Stimulated activated naive B cell treated with anti-CD40 and anti-IgM and Interleukin-4, amounts not matched to agents 10 μg/mL and 1 μg/mL and 100 μg/mL, for 72 hours (primary cell): ENCODE data around the gene AATK.

Source experiments
- ATAC-seq, 2 donors: fragments of 150-1000 bp; cut with Tn5 transposase; replicated peaks; 2 replicates each; pipeline ENCODE4 v1.10.0; 2021; ENCODE audit warnings: moderate library complexity in 1 of 2
- DNase-seq: peaks from one replicate; pipeline ENCODE4 v3.0.0; 2021
- H3K27ac Mint-ChIP-seq: one replicate; pipeline ENCODE4 v1.8.0; 2022; ENCODE audit warnings: mild to moderate bottlenecking, mixed read lengths
- H3K27me3 Mint-ChIP-seq, 2 donors: one replicate each; pipeline ENCODE4 v1.8.0; 2022; ENCODE audit warnings: mixed read lengths in 2 of 2
- H3K36me3 Mint-ChIP-seq, 2 donors: one replicate each; pipeline ENCODE4 v1.8.0; 2022; ENCODE audit warnings: mixed read lengths in 2 of 2, mild to moderate bottlenecking in 1 of 2
- H3K4me1 Mint-ChIP-seq, 2 donors: one replicate each; pipeline ENCODE4 v1.8.0; 2022; ENCODE audit warnings: mixed read lengths in 2 of 2, mild to moderate bottlenecking in 1 of 2
- H3K4me3 Mint-ChIP-seq, 2 donors: one replicate each; pipeline ENCODE4 v1.8.0; 2022; ENCODE audit warnings: mild to moderate bottlenecking in 2 of 2, mixed read lengths in 2 of 2, moderate library complexity in 1 of 2
- H3K9me3 Mint-ChIP-seq, 2 donors: one replicate each; pipeline ENCODE4 v1.8.0; 2022; ENCODE audit warnings: mixed read lengths in 2 of 2, mild to moderate bottlenecking in 1 of 2

AATK gene, protein sequence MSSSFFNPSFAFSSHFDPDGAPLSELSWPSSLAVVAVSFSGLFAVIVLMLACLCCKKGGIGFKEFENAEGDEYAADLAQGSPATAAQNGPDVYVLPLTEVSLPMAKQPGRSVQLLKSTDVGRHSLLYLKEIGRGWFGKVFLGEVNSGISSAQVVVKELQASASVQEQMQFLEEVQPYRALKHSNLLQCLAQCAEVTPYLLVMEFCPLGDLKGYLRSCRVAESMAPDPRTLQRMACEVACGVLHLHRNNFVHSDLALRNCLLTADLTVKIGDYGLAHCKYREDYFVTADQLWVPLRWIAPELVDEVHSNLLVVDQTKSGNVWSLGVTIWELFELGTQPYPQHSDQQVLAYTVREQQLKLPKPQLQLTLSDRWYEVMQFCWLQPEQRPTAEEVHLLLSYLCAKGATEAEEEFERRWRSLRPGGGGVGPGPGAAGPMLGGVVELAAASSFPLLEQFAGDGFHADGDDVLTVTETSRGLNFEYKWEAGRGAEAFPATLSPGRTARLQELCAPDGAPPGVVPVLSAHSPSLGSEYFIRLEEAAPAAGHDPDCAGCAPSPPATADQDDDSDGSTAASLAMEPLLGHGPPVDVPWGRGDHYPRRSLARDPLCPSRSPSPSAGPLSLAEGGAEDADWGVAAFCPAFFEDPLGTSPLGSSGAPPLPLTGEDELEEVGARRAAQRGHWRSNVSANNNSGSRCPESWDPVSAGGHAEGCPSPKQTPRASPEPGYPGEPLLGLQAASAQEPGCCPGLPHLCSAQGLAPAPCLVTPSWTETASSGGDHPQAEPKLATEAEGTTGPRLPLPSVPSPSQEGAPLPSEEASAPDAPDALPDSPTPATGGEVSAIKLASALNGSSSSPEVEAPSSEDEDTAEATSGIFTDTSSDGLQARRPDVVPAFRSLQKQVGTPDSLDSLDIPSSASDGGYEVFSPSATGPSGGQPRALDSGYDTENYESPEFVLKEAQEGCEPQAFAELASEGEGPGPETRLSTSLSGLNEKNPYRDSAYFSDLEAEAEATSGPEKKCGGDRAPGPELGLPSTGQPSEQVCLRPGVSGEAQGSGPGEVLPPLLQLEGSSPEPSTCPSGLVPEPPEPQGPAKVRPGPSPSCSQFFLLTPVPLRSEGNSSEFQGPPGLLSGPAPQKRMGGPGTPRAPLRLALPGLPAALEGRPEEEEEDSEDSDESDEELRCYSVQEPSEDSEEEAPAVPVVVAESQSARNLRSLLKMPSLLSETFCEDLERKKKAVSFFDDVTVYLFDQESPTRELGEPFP (N-terminal part only)

DNA sequence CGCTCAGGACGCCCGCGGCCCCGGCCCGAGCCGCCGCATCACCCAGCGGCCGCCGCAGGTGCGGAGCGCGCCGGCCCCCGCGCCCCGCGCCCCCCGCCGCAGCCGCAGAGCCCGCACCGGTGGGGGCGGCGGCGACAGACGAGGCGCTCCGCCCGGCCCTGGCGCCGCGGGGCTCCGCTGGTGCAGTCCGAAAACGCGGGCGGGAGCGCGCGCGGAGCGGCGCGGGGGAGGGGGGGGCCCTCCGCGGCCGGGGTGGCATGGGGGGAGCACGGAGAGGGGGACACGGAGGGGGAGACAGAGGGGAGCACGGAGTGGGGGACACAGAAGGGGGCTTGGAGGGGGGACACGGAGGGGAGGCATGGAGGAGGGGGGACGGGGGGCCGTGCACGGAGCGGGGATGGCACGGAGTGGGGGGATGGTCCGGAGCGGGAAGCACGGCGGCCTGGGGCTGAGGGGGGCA lies at the start of gene AATK:
Gene AATK, minus strand, starts transcription at position 189 of the 460 bp plus-strand sequence. CDS start 229 bp downstream, outside the sequence.
- Mint-ChIP-seq H3K27me3 (peaks cover 33 to 56% of the 10 kb centered on the region in 2 donors), H3K36me3 (no peaks in the 10 kb centered on the region), H3K9me3 (no peaks in the 10 kb centered on the region), H3K4me1 (peaks cover 0 to 1% of the 10 kb centered on the region in 2 donors), H3K4me3 (peak within 1 kb of the TSS; percentile 56 to 63), H3K27ac (no peak within 1 kb of the TSS)
- DNase-seq (no peak), ATAC-seq (peak in 1 of 2 donors; percentile 20)

DNA sequence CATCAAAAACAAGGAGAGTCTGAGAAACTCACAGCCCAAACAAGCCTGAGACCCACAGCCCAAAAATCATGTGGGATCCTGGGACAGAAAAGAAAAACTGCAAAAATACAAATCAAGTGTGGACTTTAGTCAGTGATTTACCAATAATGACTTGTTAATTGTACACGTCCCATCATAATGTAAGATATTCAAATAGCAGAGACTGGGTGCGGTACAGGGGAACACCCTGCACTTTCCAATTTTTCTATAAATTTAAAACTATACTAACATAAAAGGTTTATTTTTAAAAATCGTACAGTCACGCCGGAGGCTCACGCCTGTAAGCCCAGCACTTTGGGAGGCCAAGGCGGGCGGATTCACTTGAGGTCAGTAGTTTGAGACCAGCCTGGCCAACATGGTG lies 48.0 kb upstream of the AATK start:
- H3K27ac Mint-ChIP-seq, result no peak overlapping the region
- ATAC-seq (no peak), DNase-seq (no peak)
- peaks cover 14 to 25% of the 10 kb centered on the region in 2 donors for H3K4me1 Mint-ChIP-seq
- H3K27me3 Mint-ChIP-seq, result no peaks in the 10 kb centered on the region
- H3K36me3 Mint-ChIP-seq, result peaks cover 14 to 17% of the 10 kb centered on the region in 2 donors
- no peaks in the 10 kb centered on the region for H3K9me3 Mint-ChIP-seq
- H3K4me3 Mint-ChIP-seq, result no peak overlapping the region

DNA sequence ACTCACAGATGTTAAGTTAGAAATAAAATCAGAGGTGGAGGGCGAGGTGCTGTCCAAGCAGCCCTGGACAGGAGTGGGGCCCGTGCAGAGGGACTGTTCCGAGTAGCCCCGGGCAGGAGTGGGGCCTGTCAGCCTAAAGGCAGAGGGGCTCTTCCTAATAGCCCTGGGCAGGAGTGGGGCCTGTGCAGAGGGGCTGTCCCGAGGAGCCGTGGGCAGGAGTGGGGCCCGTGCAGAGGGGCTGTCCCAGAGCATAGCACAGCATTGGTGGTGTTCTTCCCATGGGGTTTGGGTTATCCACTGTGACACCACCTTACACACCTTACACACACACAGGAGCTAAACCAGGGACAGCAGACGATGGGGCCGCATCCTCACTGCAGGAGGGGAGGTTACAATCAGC lies 46.3 kb upstream of the AATK start:
- Mint-ChIP-seq H3K4me1 (peaks cover 20 to 34% of the 10 kb centered on the region in 2 donors), H3K27me3 (no peaks in the 10 kb centered on the region), H3K9me3 (no peaks in the 10 kb centered on the region), H3K27ac (no peak overlapping the region), H3K36me3 (peaks cover 15 to 20% of the 10 kb centered on the region in 2 donors), H3K4me3 (no peak overlapping the region)
- ATAC-seq, result peak; percentile 59 to 62
- no peak for DNase-seq

DNA sequence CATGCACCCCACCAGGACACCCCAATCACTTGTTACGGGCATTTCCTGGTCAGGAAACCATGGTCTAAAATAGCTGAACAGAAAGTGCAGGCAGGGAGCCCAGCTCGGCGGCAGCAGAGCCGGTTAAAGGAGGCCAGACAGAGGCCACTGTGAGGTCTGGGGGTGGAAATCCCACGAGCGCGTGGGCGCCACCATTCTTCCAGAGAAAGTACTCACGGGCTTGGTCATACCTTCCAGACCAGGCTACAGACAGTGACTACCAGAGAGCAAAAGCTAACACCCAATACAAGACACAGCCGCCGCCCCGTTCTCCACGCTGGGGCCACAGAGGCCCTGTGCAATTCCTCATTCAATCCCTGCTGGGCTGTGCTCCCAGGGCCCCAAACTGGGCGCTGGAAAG lies 44.8 kb upstream of the AATK start:
- ATAC-seq (peak; percentile 55 to 60), DNase-seq (no peak)
- Mint-ChIP-seq H3K9me3 (no peaks in the 10 kb centered on the region), H3K36me3 (peaks cover 13 to 17% of the 10 kb centered on the region in 2 donors), H3K4me1 (peaks cover 20 to 36% of the 10 kb centered on the region in 2 donors), H3K27me3 (no peaks in the 10 kb centered on the region), H3K27ac (peak overlapping the region; percentile 57), H3K4me3 (peak overlapping the region in 1 of 2 donors; percentile 47)

DNA sequence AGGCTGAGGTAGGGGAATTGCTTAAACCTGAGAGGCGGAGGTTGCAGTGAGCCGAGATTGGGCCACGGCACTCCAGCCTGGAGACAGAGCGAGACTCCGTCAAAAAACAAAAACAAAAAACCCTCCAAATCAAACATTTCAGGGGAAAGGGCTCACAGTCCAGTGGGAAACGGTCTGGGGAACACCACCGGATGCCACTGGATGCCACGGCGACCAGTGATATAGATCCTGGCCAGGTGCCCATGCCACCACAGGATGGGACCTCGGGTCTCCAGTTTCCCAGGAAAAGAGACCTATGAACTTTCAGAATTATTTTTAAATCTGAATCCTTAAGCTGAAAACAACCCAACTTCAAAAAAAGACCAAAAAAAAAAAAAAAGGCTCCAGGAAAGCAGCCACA lies 44.4 kb upstream of the AATK start:
- no peaks in the 10 kb centered on the region for H3K27me3 Mint-ChIP-seq
- H3K9me3 Mint-ChIP-seq, result no peaks in the 10 kb centered on the region
- peaks cover 13 to 17% of the 10 kb centered on the region in 2 donors for H3K36me3 Mint-ChIP-seq
- DNase-seq (no peak), ATAC-seq (no peak)
- H3K4me1 Mint-ChIP-seq, result peaks cover 20 to 36% of the 10 kb centered on the region in 2 donors
- H3K4me3 Mint-ChIP-seq, result peak overlapping the region in 1 of 2 donors; percentile 47
- no peak overlapping the region for H3K27ac Mint-ChIP-seq

DNA sequence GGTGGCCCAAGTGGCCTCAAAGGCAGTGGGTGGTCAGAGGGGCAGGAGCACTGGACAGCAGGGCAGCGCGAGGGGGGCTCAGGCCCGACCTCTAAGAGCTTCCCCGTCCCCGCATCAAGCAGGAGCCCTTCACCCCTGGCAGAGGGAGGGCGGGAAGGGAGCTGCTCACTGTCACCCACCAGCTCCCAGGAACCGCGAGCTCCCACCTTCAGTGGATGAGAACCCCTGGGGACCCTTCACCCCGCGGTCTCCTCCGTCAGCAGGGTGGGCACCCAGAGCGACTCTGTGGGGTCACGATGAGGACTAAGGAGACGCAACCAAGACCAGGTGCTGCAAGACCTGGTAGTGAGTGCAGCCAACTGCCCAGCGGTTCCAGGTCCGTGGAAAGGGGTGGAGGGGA lies 43.1 kb upstream of the AATK start:
- Mint-ChIP-seq H3K27me3 (no peaks in the 10 kb centered on the region), H3K4me1 (peaks cover 20 to 36% of the 10 kb centered on the region in 2 donors), H3K9me3 (no peaks in the 10 kb centered on the region), H3K27ac (no peak overlapping the region), H3K4me3 (no peak overlapping the region), H3K36me3 (peaks cover 16 to 21% of the 10 kb centered on the region in 2 donors)
- DNase-seq (no peak), ATAC-seq (no peak)

DNA sequence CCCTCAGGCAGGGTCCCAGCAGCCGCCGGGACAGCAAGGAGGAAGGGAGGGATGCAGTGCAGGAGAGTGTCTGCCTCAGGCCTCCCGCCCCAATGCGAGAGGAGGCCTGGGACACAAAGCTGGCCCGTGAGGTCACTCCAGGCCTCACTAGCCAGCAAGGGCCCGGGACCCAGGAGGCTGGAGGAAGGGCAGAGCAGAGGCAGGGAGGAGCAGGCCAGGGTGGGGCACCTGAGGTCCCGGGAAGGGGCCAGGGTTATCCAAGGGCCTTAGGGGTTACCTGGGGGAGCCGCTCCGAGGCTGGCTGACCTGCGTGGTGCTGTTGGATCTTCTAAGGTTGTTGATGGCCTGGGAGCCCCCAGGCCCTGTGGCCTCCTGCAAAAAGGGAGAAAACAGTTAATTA lies 42.6 kb upstream of the AATK start:
- H3K9me3 Mint-ChIP-seq, result no peaks in the 10 kb centered on the region

DNA sequence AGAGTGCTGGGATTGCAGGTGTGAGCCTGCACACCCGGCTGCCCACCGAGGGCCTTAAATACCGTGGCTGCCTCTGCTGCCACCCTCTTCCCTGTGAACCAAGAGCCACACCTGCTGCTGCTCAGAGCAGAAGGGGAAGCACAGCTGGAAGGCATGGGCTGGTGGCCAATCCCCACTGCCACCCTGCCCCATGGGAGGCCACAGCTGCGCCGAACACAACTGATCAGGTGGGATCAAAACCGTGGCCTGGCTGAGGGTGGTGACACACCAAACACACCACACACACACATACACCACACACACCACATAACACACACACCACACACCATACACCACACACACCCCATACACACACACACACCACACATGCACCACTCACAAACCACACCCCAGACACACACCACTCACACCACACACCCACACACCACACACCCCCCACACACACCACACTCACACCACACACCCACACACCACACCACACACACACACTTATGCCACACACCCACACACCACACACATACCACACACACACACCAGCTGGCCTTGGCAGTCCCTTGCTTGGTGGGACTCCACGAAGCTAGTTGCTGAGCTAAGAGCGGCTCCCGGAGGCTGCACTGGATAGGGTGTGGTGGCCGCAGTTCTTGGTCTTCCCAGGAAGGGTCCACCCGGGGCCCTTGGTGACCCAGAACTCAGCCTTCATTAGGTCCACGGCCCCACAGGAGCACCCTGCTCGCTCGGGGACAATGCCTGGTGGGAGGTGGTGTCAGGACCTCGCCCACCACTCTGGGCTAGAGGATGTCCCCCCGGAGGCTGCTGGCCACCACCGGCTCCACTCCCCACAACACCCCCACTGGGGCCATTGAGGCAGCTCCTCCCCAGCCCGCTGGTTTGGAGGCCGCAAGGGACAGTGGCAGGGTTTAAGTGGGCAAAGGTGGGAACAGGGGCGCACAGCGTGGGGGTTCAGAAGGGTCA lies 41.9 kb upstream of the AATK start:
- peaks cover 17 to 34% of the 10 kb centered on the region in 2 donors for H3K4me1 Mint-ChIP-seq
- H3K36me3 Mint-ChIP-seq, result peaks cover 26 to 32% of the 10 kb centered on the region in 2 donors
- H3K27ac Mint-ChIP-seq, result peak overlapping the region; percentile 37
- ATAC-seq (peak; percentile 79 to 84), DNase-seq (no peak)
- H3K27me3 Mint-ChIP-seq, result no peaks in the 10 kb centered on the region
- peak overlapping the region in 1 of 2 donors; percentile 46 for H3K4me3 Mint-ChIP-seq
- no peaks in the 10 kb centered on the region for H3K9me3 Mint-ChIP-seq

More for the DNA sequence above, 42.6 kb upstream of the AATK start:
- peaks cover 20 to 24% of the 10 kb centered on the region in 2 donors for H3K36me3 Mint-ChIP-seq
- DNase-seq, result no peak
- H3K4me1 Mint-ChIP-seq, result peaks cover 19 to 36% of the 10 kb centered on the region in 2 donors
- H3K27ac Mint-ChIP-seq, result no peak overlapping the region
- ATAC-seq, result no peak
- no peaks in the 10 kb centered on the region for H3K27me3 Mint-ChIP-seq
- H3K4me3 Mint-ChIP-seq, result no peak overlapping the region

DNA sequence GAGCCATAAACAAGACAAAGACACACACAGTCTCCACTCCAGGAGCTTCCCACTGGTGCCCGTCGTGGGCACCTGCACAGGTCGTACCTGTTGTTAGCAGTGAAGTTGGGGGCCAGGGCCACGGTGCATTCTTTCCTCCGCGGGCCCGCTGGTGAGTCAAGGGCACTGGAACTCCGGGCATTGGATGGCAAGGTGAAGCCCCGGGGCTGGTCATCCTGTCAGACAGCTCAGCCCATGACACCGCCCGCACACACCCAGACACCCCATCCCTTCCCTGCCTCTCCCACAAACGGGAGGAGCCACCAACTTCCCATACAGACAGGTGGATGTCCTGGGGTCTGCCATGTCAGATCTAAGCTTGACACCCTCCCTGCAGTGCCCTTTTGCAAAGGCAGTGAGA lies 40.6 kb upstream of the AATK start:
- Mint-ChIP-seq H3K4me1 (peaks cover 13 to 26% of the 10 kb centered on the region in 2 donors), H3K9me3 (no peaks in the 10 kb centered on the region), H3K36me3 (peaks cover 33 to 39% of the 10 kb centered on the region in 2 donors), H3K27me3 (no peaks in the 10 kb centered on the region), H3K27ac (no peak overlapping the region), H3K4me3 (no peak overlapping the region)
- no peak for ATAC-seq
- DNase-seq, result no peak

DNA sequence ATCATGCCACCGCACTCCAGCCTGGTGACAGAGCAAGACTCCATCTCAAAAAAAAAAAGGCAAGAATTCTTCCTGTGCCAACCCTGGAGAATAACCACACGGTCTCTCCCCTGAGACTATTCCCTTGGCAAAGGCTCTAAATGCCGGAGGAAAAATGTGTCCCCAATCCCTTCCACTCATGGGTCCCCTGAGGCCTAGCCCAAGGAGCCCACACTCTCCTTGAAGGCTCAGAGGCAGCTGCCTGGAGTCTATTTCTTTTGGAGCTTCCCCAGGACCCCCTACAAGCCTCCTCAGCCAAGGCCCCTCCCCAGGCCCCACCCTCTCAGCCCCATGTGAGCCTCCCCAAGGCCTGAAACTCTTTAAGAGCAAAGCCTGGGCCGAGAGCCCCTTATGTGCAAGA lies 40.1 kb upstream of the AATK start:
- H3K27ac Mint-ChIP-seq, result no peak overlapping the region
- H3K4me3 Mint-ChIP-seq, result no peak overlapping the region
- ATAC-seq, result no peak
- H3K27me3 Mint-ChIP-seq, result no peaks in the 10 kb centered on the region
- H3K4me1 Mint-ChIP-seq, result peaks cover 11 to 22% of the 10 kb centered on the region in 2 donors
- H3K36me3 Mint-ChIP-seq, result peaks cover 33 to 38% of the 10 kb centered on the region in 2 donors
- DNase-seq, result no peak
- H3K9me3 Mint-ChIP-seq, result no peaks in the 10 kb centered on the region

DNA sequence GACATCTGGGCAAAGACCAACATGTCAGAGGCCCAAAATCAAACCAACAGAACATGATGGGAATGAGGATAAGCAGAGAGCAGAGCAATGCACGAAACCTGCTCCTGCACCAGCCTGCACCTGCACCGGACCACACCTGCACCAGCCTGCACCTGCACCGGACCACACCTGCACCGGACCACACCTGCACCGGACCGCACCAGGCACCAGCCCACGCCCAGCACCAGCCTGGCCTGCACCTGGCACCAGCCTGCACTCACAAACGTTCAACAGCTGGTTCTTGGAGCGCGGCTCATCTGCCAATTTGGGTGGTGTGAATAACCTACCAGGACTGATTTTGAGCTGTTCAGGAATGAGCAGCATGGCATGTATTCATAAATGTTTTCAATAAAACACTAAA lies 38.6 kb upstream of the AATK start:
- Mint-ChIP-seq H3K9me3 (no peaks in the 10 kb centered on the region), H3K36me3 (peaks cover 33 to 35% of the 10 kb centered on the region in 2 donors), H3K27me3 (no peaks in the 10 kb centered on the region), H3K4me1 (peaks cover 8 to 11% of the 10 kb centered on the region in 2 donors), H3K27ac (no peak overlapping the region), H3K4me3 (no peak overlapping the region)
- no peak for DNase-seq
- no peak for ATAC-seq

DNA sequence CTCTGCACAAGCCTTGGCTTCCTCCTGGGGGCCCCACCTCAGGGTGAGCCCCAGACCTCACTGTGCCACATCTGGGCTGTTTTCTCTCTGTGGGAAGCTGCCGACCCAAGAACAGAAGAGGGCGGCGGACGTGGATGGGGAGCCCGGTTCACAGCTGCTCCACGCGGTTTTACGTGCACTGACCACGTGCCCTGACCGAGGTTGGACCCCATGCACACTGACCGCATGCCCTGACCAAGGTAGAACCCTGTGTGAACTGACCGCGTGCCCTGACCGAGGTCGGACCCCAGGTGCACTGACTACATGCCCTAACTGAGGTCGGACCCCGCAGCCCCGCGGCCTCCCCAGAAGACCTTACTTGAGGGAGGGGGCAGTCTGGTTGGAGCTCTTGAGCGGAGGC lies 37.1 kb upstream of the AATK start:
- Mint-ChIP-seq H3K27ac (no peak overlapping the region), H3K4me1 (peaks cover 8 to 9% of the 10 kb centered on the region in 2 donors), H3K27me3 (no peaks in the 10 kb centered on the region), H3K9me3 (no peaks in the 10 kb centered on the region), H3K4me3 (no peak overlapping the region), H3K36me3 (peaks cover 35 to 36% of the 10 kb centered on the region in 2 donors)
- DNase-seq (no peak), ATAC-seq (no peak)

DNA sequence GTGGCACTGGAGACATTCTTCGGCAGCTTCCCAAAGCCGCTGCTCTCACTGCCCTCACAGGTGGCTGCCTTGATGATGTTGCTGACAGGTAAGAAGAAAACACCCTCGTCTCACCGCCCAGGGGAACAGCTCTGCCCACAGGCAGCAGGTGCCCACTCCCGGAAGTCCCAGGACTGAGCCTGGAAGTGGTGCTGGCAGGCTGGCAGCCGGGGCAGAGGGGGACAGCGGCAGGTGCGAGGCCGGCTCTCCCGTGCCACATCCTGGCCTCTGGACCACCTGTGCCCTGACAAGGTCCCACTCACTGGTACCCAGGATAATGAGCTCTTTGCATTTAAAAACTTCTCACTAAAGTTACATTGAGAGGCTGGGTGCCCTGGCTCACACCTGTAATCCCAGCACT lies 36.3 kb upstream of the AATK start:
- Mint-ChIP-seq H3K4me3 (no peak overlapping the region), H3K27me3 (no peaks in the 10 kb centered on the region), H3K27ac (no peak overlapping the region), H3K4me1 (peaks cover 1 to 2% of the 10 kb centered on the region in 2 donors), H3K36me3 (peaks cover 31 to 36% of the 10 kb centered on the region in 2 donors), H3K9me3 (no peaks in the 10 kb centered on the region)
- DNase-seq (no peak), ATAC-seq (no peak)
